GM10266 (cell line): ENCODE data around the gene HMHB1.
A peak's percentile ranks its signal among the peaks of the same experiment; 100 is the strongest.

Source experiments
- DNase-seq: peaks from one replicate; pipeline ENCODE4 v3.0.0; 2012; ENCODE audit errors: extremely low spot score
- TF ChIP-seq, protein P1 (sequence below): IDR thresholded peaks from 2 replicates; pipeline ENCODE4 v1.5.1; 2012; ENCODE audit warnings: mild to moderate bottlenecking, low read depth; ENCODE audit not compliant: control insufficient read depth, insufficient read depth; ENCODE audit errors: missing control alignments

Gene HMHB1

DNA sequence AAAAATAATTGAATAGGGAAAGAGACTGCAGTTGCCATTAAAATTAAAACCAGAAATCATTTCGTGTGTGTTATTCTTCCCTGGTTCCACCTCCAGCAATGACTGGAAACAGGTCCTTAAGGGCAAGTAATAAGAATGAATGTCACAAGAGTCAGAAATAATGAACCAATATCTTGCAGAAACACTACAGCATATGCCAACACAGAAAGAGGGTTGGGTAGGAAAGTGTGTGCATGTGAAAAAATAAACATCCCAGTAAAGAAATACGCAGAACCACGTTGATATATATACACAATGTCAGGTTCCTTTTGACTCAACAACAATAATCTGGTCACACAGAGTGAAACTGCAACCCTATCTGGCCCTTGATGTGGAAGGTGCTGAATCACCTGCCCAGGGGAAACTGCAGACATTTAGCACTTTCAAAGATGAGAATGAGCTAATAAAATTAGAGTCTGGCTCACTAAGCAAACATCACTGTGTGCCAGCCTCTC is 15.0 kb downstream of the HMHB1 start:
- peak; percentile 61 for DNase-seq
- TF ChIP-seq, protein P1, sequence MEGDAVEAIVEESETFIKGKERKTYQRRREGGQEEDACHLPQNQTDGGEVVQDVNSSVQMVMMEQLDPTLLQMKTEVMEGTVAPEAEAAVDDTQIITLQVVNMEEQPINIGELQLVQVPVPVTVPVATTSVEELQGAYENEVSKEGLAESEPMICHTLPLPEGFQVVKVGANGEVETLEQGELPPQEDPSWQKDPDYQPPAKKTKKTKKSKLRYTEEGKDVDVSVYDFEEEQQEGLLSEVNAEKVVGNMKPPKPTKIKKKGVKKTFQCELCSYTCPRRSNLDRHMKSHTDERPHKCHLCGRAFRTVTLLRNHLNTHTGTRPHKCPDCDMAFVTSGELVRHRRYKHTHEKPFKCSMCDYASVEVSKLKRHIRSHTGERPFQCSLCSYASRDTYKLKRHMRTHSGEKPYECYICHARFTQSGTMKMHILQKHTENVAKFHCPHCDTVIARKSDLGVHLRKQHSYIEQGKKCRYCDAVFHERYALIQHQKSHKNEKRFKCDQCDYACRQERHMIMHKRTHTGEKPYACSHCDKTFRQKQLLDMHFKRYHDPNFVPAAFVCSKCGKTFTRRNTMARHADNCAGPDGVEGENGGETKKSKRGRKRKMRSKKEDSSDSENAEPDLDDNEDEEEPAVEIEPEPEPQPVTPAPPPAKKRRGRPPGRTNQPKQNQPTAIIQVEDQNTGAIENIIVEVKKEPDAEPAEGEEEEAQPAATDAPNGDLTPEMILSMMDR, result no peak

DNA sequence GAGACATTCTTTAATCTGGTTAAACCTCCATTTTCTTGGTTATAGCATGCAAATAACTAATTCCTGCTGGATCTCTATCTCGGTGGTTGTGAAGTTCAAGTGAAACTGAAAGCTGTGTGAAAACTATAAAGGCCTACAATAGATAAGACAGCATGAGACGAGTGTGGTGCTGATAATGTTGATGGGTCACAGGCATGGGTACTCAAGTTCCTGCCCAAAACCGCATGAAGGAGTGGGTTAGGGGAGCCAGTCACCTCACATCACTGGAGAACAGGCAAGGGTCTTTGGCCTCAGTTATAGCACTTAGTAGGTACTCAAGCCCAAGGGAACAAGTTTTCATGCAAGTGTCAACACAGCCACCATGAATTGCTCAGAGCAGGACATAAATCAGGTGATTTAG is 16.7 kb downstream of the HMHB1 start:
- DNase-seq, result no peak
- TF ChIP-seq, protein P1, result no peak

DNA sequence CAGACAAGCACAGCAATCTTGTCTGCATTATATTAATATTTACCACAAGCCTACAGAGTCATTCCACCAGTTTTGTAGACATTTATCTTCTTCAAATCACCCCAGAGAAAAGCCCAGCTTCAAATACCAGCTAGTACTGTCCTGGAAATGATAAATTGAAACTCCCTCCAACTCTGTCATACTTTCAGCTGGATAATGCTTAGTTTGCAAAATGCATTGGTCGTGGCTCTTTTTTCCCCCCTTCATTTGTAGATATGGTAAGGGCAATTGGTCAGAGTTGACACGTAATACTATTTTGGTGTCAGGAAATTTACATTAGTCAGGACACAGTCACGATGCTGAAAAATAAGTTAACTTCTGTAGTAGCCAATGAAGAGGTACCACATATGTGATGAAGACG is 21.2 kb downstream of the HMHB1 start:
- DNase-seq, result no peak
- TF ChIP-seq, protein P1, result no peak

DNA sequence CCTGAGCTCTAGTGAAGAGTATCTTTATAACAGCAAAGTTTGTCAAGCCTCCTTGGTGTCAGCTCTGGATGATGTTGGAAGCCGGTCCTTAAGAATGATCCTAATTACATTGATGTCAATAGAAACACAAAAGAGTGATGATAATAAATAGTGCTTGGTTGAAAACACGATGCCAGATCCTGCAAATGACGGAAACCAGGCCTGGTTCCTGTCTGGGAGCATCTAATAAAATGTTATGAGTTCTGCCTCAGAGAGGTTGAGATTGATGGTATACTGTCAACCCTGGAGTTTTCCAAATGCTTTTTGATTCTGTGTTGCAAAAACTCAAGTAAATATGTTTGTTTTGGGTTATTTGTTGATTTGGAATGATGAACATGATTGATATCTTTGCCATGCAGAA is 23.3 kb downstream of the HMHB1 start:
- TF ChIP-seq, protein P1, result no peak
- no peak for DNase-seq

DNA sequence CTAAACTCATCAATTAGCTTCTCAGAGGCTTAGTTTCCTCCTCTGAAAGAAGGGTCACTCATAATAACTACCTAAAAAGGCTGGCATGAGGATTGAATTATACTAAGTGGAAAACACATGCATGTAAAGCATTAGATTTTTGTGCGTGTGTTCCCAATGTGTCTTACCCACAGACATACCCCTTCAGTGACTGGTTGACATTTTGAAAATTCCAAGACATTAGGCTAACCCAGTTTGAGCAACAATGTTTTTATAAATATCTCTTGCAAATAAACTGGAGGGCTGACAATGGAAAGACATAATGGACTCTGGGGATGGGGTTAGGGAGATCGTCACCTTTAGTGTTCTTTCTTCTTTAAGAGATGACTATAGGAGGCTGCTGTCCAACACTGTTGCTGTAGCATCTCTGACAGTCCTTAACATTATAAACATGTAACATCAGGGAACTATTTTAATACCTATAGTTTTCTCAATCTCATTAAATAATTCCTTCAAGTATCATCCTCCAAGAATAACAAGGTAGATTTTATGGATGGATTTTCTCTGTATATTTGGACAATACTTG is 24.3 kb downstream of the HMHB1 start:
- TF ChIP-seq, protein P1, result no peak
- DNase-seq, result no peak

DNA sequence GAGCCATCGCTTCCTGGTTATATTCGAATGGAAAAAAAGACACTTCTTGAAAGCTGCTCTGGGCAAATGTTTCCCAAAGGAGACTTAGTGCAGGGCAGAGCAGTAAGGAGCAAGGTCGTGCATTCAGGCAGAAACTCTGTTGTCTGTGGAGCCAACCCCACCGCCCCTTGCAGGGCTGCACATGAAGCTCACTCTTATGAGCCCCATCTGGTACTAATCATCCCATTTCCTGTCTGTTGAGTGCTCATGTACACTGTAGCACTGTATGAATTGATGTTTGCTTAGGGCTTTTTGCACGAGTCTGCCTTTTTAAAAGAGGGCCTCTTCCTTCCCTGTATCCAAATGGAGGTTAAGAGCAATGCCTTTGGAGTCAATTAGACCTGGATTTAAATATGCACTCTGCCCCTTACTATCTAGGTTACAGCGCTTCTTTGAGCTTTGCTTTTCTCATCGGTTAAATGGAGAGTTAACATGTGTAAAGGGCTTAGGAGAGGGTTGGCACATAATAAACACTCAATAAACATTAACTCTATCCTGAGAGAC is 25.4 kb downstream of the HMHB1 start:
- no peak for DNase-seq
- TF ChIP-seq, protein P1, result no peak

DNA sequence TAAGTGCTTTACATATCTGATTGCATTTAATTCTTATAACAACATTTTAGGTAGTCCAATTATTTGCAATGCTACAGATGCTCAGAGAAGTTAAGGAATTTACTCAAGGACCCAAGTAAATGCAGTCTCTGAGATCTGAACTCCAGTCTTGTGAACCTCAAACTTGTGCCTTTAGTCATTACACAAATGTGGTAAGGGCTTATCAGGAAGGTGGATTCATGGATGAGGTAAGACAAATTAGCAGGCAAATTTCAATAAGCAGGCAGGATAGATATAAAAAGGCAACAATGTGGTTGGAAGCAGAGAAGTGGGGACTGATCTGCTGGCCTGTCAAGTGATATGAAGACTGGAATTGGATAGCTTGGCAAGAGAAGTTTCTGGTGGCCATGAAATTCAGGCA is 29.5 kb downstream of the HMHB1 start:
- TF ChIP-seq, protein P1, result no peak
- no peak for DNase-seq
